ENCODE measurements around the gene COX14. TPM values are rescaled to one million over a fixed set of nuclear protein-coding genes. Genes with fewer than 3 reads are reported as not detected.

COX14 gene
- total RNA-seq, 1 donor from 2014 or later = 195 TPM

DNA sequence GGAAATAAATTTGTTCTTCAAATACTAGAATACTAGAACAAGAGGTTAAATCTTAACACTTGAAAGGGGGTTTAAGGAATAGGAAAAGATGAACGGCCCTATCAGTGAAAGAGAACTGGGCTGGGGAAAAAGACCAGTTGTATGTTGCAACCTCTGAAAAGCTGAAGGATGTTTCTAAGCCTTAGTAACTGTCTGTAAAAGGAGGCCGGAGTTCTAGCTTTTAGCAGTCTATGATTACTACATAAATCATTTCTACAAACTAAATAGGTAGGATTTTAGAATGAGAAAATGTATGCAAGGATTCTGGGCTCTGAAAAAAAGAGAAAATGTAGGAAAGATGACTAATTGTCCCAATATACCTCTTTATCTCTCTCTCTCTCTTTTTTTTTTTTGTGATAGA, 50.2 kb downstream of the COX14 start:
- Histone ChIP-seq H3K27me3 (ENCODE audit: low read depth) (no peaks in the 10 kb centered on the region), H3K36me3 (peaks cover 4% of the 10 kb centered on the region), H3K4me1 (peaks cover 23% of the 10 kb centered on the region), H3K27ac (replicated peaks) (no peak overlapping the region), H3K9me3 (replicated peaks) (no peaks in the 10 kb centered on the region), H3K4me3 (no peak overlapping the region)
- intact Hi-C loops (cut with micrococcal nuclease) = no loop called here
- TF ChIP-seq, protein P1, sequence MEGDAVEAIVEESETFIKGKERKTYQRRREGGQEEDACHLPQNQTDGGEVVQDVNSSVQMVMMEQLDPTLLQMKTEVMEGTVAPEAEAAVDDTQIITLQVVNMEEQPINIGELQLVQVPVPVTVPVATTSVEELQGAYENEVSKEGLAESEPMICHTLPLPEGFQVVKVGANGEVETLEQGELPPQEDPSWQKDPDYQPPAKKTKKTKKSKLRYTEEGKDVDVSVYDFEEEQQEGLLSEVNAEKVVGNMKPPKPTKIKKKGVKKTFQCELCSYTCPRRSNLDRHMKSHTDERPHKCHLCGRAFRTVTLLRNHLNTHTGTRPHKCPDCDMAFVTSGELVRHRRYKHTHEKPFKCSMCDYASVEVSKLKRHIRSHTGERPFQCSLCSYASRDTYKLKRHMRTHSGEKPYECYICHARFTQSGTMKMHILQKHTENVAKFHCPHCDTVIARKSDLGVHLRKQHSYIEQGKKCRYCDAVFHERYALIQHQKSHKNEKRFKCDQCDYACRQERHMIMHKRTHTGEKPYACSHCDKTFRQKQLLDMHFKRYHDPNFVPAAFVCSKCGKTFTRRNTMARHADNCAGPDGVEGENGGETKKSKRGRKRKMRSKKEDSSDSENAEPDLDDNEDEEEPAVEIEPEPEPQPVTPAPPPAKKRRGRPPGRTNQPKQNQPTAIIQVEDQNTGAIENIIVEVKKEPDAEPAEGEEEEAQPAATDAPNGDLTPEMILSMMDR (IDR thresholded peaks at IDR 0.05; ENCODE audit: borderline replicate concordance) = no peak
- no peak for DNase-seq

DNA sequence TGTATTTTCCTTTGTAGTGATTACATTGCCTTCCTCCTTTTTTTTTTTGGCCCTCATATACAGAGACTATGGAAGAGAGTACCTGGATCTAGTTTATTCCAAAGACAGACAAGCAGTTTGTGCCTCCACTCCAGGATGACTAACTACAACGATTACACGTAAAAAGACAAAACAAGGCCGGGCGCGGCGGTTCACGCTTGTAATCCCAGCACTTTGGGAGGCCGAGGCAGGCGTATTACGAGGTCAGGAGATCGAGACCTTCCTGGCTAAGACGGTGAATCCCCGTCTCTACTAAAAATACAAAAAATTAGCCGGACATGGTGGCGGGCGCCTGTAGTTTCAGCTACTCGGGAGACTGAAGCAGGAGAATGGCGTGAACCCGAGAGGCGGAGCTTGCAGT, 52.9 kb downstream of the COX14 start:
- TF ChIP-seq, protein P1 (IDR thresholded peaks at IDR 0.05; ENCODE audit: borderline replicate concordance) = no peak
- Histone ChIP-seq H3K4me1 (peaks cover 29% of the 10 kb centered on the region), H3K4me3 (no peak overlapping the region), H3K27ac (replicated peaks) (no peak overlapping the region), H3K9me3 (replicated peaks) (no peaks in the 10 kb centered on the region), H3K27me3 (ENCODE audit: low read depth) (no peaks in the 10 kb centered on the region), H3K36me3 (no peaks in the 10 kb centered on the region)
- no peak for DNase-seq
- intact Hi-C loops (cut with micrococcal nuclease) = no loop called here

DNA sequence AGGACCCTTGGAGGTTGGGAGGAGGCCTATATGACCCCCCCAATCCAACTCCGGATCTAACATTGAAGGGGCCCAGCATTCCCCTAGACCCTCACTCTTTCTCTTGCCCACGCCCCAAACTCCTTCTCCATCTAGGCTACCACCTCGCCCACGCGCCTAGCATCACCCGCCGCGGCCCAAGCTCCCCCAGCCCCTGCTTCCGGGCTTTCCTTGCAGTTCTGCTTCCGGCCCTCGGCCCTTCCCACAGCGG, 54.7 kb downstream of the COX14 start:
- intact Hi-C loops (cut with micrococcal nuclease) = no loop called here
- Histone ChIP-seq H3K27me3 (ENCODE audit: low read depth) (no peaks in the 10 kb centered on the region), H3K27ac (replicated peaks) (peak overlapping the region; percentile 93), H3K9me3 (replicated peaks) (no peaks in the 10 kb centered on the region), H3K4me3 (peak overlapping the region; percentile 98), H3K4me1 (peaks cover 29% of the 10 kb centered on the region), H3K36me3 (no peaks in the 10 kb centered on the region)
- DNase-seq = peak; percentile 32
- TF ChIP-seq, protein P1 (IDR thresholded peaks at IDR 0.05; ENCODE audit: borderline replicate concordance) = no peak

DNA sequence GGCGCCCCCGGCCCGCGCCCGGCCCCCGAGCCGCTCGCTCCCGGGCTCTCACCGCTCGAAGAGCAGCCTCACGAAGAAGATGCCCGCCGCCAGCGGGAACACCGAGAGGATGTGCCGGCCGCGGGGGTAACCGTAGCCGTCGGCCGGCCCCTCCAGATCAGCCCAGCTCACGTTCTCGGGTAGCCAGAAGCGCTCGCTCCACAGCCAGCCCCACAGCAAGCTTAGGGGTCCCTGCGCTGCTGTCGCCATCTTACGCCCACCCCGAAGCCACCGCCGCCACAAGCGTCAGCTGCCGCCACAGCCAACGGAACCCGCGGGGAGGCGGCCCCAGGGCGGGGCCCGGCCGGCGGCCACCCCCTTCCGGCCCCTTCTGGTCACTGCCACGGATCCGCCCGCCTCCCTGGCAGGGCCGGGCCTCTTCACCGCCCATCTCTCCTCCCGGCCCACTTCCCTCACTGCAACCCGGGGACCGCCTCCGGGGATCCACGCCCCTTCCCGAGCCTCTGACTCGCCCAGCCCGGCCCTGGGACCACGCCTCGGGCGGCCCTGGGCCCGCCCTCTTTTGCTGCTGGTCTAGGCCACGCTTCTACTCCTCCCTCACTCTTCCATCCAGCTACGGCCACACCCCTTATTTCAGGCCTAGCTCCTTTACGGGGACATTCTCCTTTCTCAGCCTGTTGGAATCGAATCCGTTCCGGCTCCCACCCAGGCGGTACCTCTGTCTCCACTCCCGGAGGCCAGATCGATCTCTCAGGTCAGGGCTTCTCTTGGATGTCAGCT, 55.2 kb downstream of the COX14 start, which contains the start of gene CERS5:
Gene CERS5 (minus strand): TSS at position 321 of the 780 bp plus-strand sequence. CDS start 72 bp downstream, at position 249.
- intact Hi-C loops (cut with micrococcal nuclease) = no loop called here
- Histone ChIP-seq H3K27me3 (ENCODE audit: low read depth) (no peaks in the 10 kb centered on the region), H3K27ac (replicated peaks) (peak within 1 kb of the TSS; percentile 93), H3K9me3 (replicated peaks) (no peaks in the 10 kb centered on the region), H3K4me3 (peak within 1 kb of the TSS; percentile 98), H3K4me1 (peaks cover 28% of the 10 kb centered on the region), H3K36me3 (no peaks in the 10 kb centered on the region)
- TF ChIP-seq, protein P1 (IDR thresholded peaks at IDR 0.05; ENCODE audit: borderline replicate concordance) = peak; percentile 46
- DNase-seq = peak; percentile 99

Other genes with a start within 250 kb of the COX14 start
- gene FAIM2, start 208.3 kb upstream of the COX14 start, total RNA-seq = 7.4 TPM
- gene AQP2, start 161.5 kb upstream of the COX14 start, total RNA-seq = not detected
- gene AQP5, start 150.4 kb upstream of the COX14 start, total RNA-seq = 0.41 TPM
- not detected for gene AQP6, start 139.3 kb upstream of the COX14 start, total RNA-seq
- gene RACGAP1, start 86.7 kb upstream of the COX14 start, total RNA-seq = 5.4 TPM
- 0.96 TPM for gene ASIC1, start 54.6 kb upstream of the COX14 start, total RNA-seq
- 15.4 TPM for gene SMARCD1, start 26.9 kb upstream of the COX14 start, total RNA-seq
- 9.0 TPM for gene GPD1, start 8.2 kb upstream of the COX14 start, total RNA-seq
- gene CERS5, start 55.1 kb downstream of the COX14 start, total RNA-seq = 7.6 TPM
- gene LIMA1, start 171.3 kb downstream of the COX14 start, total RNA-seq = 17.1 TPM

All from left ventricle myocardium inferior (tissue), 1 donor.